ENCODE data around the gene SLC35B2. TPM values are rescaled to one million over a fixed set of nuclear protein-coding genes. Genes with fewer than 3 reads are reported as not detected.

Gene SLC35B2
- polyA plus RNA-seq, 1 experiment: 83.5 TPM

GRCh38 chr6:44214307-44214706 is 43.0 kb downstream of the SLC35B2 start:
- DNase-seq (ENCODE audit: low read depth, low spot score): no peak
- no peak for TF ChIP-seq CTCF (IDR thresholded peaks at IDR 0.05; ENCODE audit: low read depth, low read length)
- Histone ChIP-seq H3K4me3 (ENCODE audit: low read depth, low read length) (no peak overlapping the region), H3K27ac (ENCODE audit: low read depth, low read length) (no peak overlapping the region), H3K9me3 (ENCODE audit: control insufficient read depth, insufficient read depth, low read length) (no peaks in the 10 kb centered on the region), H3K27me3 (ENCODE audit: control insufficient read depth, insufficient read depth, low read length) (peaks cover 2% of the 10 kb centered on the region)
- ChIA-PET CTCF (interaction anchor here (2.1 kb wide), 1 partner anchor 42 kb away, joined by 7 read pairs; no protein-coding TSS in a partner anchor), POLR2A (no interaction called here)

- H3K4me3 ChIP-seq (ENCODE audit: low read depth, low read length): no peak overlapping the region
- CTCF ChIA-PET: interaction anchor here (0.7 kb wide), 1 partner anchor 23 kb away, joined by 3 read pairs; no protein-coding TSS in a partner anchor
These were observed 46.0 kb downstream of the SLC35B2 start for GRCh38 chr6:44211284-44211683.

GRCh38 chr6:44207966-44208365 is 49.4 kb downstream of the SLC35B2 start:
- CTCF ChIA-PET: interaction anchor here (0.5 to 1.0 kb wide), 3 partner anchors 10 to 35 kb away, joined by 4 to 6 read pairs (median 4); no protein-coding TSS in a partner anchor
- no peak for DNase-seq (ENCODE audit: low read depth, low spot score)

More at GRCh38 chr6:44211284-44211683, 46.0 kb downstream of the SLC35B2 start:
- POLR2A ChIA-PET: interaction anchor here (0.7 to 0.8 kb wide), 2 partner anchors 84 to 111 kb away, joined by 3 to 9 read pairs; no protein-coding TSS in a partner anchor
- Histone ChIP-seq H3K9me3 (ENCODE audit: control insufficient read depth, insufficient read depth, low read length) (no peaks in the 10 kb centered on the region), H3K27ac (ENCODE audit: low read depth, low read length) (no peak overlapping the region), H3K27me3 (ENCODE audit: control insufficient read depth, insufficient read depth, low read length) (peaks cover 6% of the 10 kb centered on the region)
- no peak for TF ChIP-seq CTCF (IDR thresholded peaks at IDR 0.05; ENCODE audit: low read depth, low read length)
- DNase-seq (ENCODE audit: low read depth, low spot score): no peak

More at GRCh38 chr6:44207966-44208365, 49.4 kb downstream of the SLC35B2 start:
- Histone ChIP-seq H3K27ac (ENCODE audit: low read depth, low read length) (no peak overlapping the region), H3K4me3 (ENCODE audit: low read depth, low read length) (no peak overlapping the region), H3K9me3 (ENCODE audit: control insufficient read depth, insufficient read depth, low read length) (no peaks in the 10 kb centered on the region), H3K27me3 (ENCODE audit: control insufficient read depth, insufficient read depth, low read length) (peaks cover 5% of the 10 kb centered on the region)
- POLR2A ChIA-PET: interaction anchor here (0.9 kb wide), 1 partner anchor 39 kb away, joined by 3 read pairs; the partner anchor contains the start of gene HSP90AB1
- TF ChIP-seq CTCF (IDR thresholded peaks at IDR 0.05; ENCODE audit: low read depth, low read length): no peak

Small RNAs within 50 kb of the gene (small RNA-seq; reads per million reads assigned to genes)
- not detected for gene RN7SL811P (ENCODE audit: insufficient read length, low read depth)

Other genes with a start within 250 kb of the SLC35B2 start
- gene MRPL14, start 130.1 kb downstream of the SLC35B2 start, polyA plus RNA-seq (2011; rRNA removed): 57.3 and 64.1 TPM in 2 replicates
- 39.4 and 42.1 TPM in 2 replicates for gene TMEM63B, start 130.0 kb downstream of the SLC35B2 start, polyA plus RNA-seq (2011; rRNA removed)
- 0.04 and 0.09 TPM in 2 replicates for gene CAPN11, start 98.7 kb downstream of the SLC35B2 start, polyA plus RNA-seq (2011; rRNA removed)
- gene MYMX, start 40.6 kb downstream of the SLC35B2 start, polyA plus RNA-seq (2011; rRNA removed): not detected in 2 replicates
- gene SLC29A1, start 33.9 kb downstream of the SLC35B2 start, polyA plus RNA-seq (2011; rRNA removed): 13.2 and 14.9 TPM in 2 replicates
- gene HSP90AB1, start 10.4 kb downstream of the SLC35B2 start, polyA plus RNA-seq (2011; rRNA removed): 792 and 943 TPM in 2 replicates
- gene NFKBIE, start 8.0 kb upstream of the SLC35B2 start, polyA plus RNA-seq (2011; rRNA removed): 13.7 and 17.0 TPM in 2 replicates
- not detected in 2 replicates for gene TMEM151B, start 12.9 kb upstream of the SLC35B2 start, polyA plus RNA-seq (2011; rRNA removed)
- gene AARS2, start 55.8 kb upstream of the SLC35B2 start, polyA plus RNA-seq (2011; rRNA removed): 5.8 and 6.2 TPM in 2 replicates
- gene SPATS1, start 85.1 kb upstream of the SLC35B2 start, polyA plus RNA-seq (2011; rRNA removed): not detected in 2 replicates
- gene CDC5L, start 130.2 kb upstream of the SLC35B2 start, polyA plus RNA-seq (2011; rRNA removed): 14.5 and 22.4 TPM in 2 replicates

All from AG04450 (cell line).